Measurements from ENCODE around the gene THSD4.

THSD4 gene

DNA sequence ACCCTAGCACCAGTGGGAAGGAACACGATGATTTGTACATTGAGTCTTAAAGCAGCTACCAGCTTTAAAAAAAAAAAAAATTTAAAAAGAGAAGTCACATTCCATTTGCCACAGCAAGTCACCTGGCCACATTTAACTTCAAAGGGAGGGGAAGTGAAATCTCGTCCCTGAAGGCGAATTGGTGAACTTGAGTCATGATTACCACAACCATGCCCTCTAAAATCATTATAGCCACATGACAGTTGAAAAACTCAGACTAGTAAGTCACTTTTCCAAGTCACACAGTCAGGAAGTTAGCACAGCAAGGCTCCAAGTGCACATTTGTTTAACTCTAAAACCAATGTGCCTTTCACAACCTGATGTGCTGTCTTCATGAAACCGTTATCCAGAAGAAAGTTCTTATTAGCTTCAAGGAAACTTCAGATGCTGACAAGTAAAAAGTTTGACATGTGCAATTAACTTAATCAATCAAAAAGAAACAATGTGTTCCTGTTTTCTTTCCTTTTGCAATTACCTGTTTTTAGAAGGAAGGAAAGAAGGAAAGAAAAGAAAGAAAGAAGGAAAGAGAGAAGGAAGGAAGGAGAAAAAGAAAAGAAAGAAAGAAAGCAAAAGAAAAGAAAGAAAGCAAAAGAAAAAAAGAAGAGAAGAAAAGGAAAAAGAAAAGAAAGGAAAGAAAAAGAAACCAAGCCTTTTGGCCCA lies 8.3 kb upstream of the THSD4 start:
- H3K4me3 ChIP-seq (ENCODE audit: low read length), result no peak overlapping the region
- TF ChIP-seq, protein P1, sequence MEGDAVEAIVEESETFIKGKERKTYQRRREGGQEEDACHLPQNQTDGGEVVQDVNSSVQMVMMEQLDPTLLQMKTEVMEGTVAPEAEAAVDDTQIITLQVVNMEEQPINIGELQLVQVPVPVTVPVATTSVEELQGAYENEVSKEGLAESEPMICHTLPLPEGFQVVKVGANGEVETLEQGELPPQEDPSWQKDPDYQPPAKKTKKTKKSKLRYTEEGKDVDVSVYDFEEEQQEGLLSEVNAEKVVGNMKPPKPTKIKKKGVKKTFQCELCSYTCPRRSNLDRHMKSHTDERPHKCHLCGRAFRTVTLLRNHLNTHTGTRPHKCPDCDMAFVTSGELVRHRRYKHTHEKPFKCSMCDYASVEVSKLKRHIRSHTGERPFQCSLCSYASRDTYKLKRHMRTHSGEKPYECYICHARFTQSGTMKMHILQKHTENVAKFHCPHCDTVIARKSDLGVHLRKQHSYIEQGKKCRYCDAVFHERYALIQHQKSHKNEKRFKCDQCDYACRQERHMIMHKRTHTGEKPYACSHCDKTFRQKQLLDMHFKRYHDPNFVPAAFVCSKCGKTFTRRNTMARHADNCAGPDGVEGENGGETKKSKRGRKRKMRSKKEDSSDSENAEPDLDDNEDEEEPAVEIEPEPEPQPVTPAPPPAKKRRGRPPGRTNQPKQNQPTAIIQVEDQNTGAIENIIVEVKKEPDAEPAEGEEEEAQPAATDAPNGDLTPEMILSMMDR (conservative IDR thresholded peaks at IDR 0.05; ENCODE audit: low read depth, low read length), result no peak
- no peak for DNase-seq (ENCODE audit: low read depth)

DNA sequence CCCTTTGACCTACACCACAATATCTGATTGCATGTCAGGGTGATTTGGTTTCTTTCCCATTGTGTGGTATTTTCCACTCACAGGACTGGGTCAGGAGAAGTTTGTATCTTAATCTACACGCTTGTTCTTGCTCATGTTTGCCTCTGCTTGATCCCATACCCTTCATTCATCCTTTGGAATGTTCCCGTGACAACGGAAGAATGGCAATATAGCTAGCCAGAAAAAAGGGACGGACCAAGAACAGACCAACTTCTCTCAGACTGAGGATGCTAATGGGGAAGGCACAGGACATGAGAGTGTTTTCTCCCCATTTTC lies 7.8 kb upstream of the THSD4 start:
- DNase-seq (ENCODE audit: low read depth), result no peak
- H3K4me3 ChIP-seq (ENCODE audit: low read length), result no peak overlapping the region
- TF ChIP-seq, protein P1 (conservative IDR thresholded peaks at IDR 0.05; ENCODE audit: low read depth, low read length), result no peak

DNA sequence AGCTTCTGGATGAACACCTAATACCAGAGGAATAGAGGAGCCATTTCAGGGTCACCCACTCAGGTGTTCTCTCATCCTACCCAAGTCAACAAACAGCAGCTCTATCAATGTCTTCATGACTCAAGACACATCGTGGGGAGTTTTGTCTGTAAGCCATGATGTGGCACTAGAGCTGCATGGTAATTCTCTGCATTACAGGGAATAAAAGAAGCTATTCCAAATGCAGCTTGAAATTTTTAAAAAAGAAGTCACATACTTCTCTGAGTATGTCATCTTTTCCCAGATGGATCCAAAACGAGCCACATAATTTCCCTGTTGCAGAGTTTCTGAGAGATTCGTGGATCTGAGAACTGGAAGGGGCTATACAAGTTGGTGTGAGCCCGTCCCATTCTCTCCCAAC lies 6.1 kb upstream of the THSD4 start:
- no peak overlapping the region for H3K4me3 ChIP-seq (ENCODE audit: low read length)
- no peak for DNase-seq (ENCODE audit: low read depth)

DNA sequence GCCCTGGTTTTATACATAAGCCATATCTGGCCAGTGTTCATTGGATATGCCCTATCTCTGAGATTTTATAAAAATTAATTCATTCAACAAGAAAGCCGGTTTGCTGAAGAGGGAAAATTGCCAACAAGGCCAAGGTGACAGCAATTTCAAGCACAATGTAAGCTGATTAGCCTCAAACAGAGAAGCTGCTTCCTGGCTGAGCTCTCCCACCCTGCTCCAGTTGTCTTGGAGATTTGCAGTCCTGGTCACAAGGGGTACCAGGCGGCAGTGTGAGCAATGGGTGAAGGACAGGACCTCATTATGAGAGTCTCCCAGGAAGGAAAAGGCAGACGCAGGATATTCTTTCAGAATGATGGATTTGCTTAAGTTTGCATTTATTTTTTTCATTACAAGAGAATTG lies 5.4 kb upstream of the THSD4 start:
- DNase-seq (ENCODE audit: low read depth), result peak; percentile 99
- H3K4me3 ChIP-seq (ENCODE audit: low read length), result no peak overlapping the region
- TF ChIP-seq, protein P1 (conservative IDR thresholded peaks at IDR 0.05; ENCODE audit: low read depth, low read length), result no peak

More for the DNA sequence above, 6.1 kb upstream of the THSD4 start:
- TF ChIP-seq, protein P1 (conservative IDR thresholded peaks at IDR 0.05; ENCODE audit: low read depth, low read length), result peak; percentile 40

DNA sequence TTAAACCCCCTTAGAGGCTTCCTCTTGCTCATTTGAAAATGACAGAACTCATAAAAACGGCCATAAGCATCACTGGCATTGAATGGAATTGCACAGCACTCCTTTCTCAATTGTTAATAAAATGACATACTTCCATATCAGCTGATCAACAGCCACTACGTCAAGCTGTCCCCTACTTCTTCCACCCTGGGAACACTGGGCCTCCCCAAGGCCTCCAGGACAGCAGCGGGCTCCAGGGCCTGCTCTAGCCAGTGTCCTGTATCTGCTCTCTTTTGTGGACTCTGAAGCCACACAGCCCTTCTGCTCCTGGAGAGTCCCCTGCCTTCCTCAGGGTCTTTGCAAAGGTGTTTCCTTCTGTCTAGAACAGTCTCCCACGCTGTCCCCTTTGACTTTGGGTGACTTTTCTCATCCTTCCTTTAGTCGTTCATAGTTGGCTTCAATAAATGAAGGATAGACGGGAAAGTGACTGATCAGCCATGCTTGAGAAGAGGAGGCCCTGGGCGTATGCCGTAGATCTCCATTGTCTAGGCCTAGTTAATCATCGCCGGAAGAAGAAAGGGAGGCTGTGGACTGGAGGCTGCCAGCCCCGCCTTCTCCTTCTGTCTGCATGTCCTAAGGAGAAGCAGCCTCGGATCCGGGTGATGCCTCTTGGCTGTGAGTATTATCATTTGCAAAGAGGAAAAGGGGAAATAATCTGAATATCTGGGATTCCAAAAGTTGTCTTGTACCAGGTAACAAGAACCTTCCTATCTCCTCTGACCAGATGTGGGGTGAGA lies 4.7 kb upstream of the THSD4 start:
- no peak for DNase-seq (ENCODE audit: low read depth)
- H3K4me3 ChIP-seq (ENCODE audit: low read length), result no peak overlapping the region
- TF ChIP-seq, protein P1 (conservative IDR thresholded peaks at IDR 0.05; ENCODE audit: low read depth, low read length), result no peak

DNA sequence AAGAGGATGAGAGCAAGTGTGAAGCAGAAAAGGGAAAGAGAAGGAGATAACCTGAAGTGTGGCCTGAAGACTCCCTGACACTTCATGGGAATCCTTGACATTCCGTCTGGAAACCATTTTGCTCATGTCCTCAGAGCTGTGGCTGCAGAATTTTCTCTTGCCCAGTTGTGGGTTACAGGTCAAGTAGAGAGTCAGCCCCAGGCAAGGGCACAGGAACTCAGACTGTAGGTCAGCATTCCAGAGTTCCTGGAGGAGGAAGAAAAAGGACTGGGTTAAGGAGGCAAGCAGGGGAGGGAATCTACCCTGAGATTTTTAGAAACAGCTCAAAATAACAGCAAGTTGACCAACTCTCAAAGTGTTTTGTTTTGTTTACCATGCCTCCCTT lies 4.1 kb upstream of the THSD4 start:
- H3K4me3 ChIP-seq (ENCODE audit: low read length), result no peak overlapping the region
- TF ChIP-seq, protein P1 (conservative IDR thresholded peaks at IDR 0.05; ENCODE audit: low read depth, low read length), result no peak

DNA sequence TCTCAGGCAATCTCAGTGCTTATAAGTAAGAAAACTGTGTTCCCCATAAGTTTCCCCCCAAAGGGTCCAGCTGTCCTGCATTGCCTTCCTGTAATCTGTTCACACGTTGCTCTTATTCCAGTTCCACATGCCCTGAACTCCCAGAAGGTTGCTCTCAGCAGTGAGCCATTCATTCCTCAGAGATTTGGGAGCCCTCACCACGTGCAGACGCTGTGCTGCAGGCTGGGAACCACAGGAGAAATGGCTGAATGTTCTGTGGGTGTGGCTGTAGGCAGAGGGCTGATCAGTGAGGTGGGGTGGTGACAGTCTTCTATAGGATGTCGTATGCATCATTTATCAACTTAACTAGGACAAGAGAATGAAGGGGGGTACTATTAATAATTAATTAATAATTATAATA lies 3.3 kb upstream of the THSD4 start:
- TF ChIP-seq, protein P1 (conservative IDR thresholded peaks at IDR 0.05; ENCODE audit: low read depth, low read length), result no peak
- H3K4me3 ChIP-seq (ENCODE audit: low read length), result no peak overlapping the region
- no peak for DNase-seq (ENCODE audit: low read depth)

More for the DNA sequence above, 4.1 kb upstream of the THSD4 start:
- no peak for DNase-seq (ENCODE audit: low read depth)

Measured in retinal pigment epithelial cell (primary cell).